ENCODE data around the gene SFXN5. TPM values are rescaled to one million over a fixed set of nuclear protein-coding genes. Genes with fewer than 3 reads are reported as not detected.
"Not testable (repeated sequence)": the region's sequence is repeated elsewhere in the genome, so short reads cannot be mapped to it uniquely, and the experiment has no call there.

The SFXN5 gene
- total and polyA plus RNA-seq, 2 experiments from 2014 or later, result 10.0 to 16.4 TPM

DNA sequence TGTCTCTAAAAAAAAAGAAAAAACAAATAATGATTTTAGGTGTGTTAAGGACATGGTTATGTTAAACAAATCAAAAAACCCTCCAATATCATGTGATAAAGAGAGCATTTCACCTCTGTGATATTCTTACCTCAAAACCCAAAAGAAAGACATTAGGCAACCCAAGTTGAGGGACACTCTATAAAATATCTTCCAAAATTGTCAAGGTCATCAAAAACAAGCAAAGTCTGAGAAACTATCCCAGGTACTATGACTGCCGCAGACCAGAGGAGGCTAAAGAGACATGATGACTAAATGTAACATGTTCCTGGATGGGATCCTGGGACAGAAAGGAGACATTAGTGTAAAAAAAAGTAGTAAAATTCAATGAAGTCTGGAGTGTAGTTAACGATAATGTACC is 4.5 kb downstream of the SFXN5 start:
- Histone ChIP-seq H3K9me2 (ENCODE audit: insufficient read depth) (no peaks in the 10 kb centered on the region), H3K27ac (no peak overlapping the region), H3K79me2 (ENCODE audit: insufficient read depth) (peaks cover 72% of the 10 kb centered on the region), H3F3A (ENCODE audit: insufficient read depth) (peaks cover 30% of the 10 kb centered on the region), H3K4me1 (ENCODE audit: insufficient read depth) (peaks cover 40% of the 10 kb centered on the region), H3K9ac (no peak overlapping the region), H3K4me2 (ENCODE audit: unreplicated experiment) (no peak overlapping the region), H2AFZ (no peak overlapping the region), H3K27me3 (replicated peaks; ENCODE audit: insufficient read depth) (no peaks in the 10 kb centered on the region), H3K36me3 (ENCODE audit: low read depth) (no peaks in the 10 kb centered on the region), H3K4me3 (no peak overlapping the region), H3K9me3 (ENCODE audit: low read depth) (no peaks in the 10 kb centered on the region), H4K20me1 (ENCODE audit: insufficient read depth) (no peaks in the 10 kb centered on the region)
- in situ Hi-C loops (cut with MboI), result no loop called here
- WGBS, 2 experiments (ENCODE audit: low coverage in 1 of 2, low lambda C conversion rate in 2 of 2, missing lambda C conversion rate in 2 of 2), result 76 to 87% methylated on average over 2 of the region's 2 CpGs
- DNase-seq, result no peak
- TF ChIP-seq EZH2phosphoT487 (IDR thresholded peaks at IDR 0.05; ENCODE audit: insufficient read depth, low read depth) (no peak), EZH2 (IDR thresholded peaks at IDR 0.05; ENCODE audit: insufficient read depth, poor library complexity, severe bottlenecking) (no peak)

DNA sequence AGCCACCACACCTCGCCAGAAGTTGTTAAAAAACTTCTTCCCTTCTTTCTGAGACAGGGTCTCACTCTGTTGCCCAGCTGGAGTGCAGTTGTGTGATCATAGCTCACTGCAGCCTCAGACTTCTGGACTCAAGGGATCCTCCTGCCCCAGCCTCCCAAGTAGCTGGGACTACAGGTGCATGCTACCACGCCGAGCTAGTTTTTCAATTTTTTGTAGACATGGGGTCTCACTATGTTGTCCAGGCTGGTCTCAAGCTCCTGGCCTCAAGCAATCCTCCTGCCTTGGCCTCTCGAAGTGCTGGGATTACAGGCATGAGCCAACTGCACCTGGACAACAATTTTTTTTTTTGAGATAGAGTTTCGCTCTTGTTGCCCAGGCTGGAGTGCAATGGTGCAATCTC is 6.4 kb downstream of the SFXN5 start:
- H3K4me3 ChIP-seq; H3K9me3 ChIP-seq (ENCODE audit: low read depth); H4K20me1 ChIP-seq (ENCODE audit: insufficient read depth); H2AFZ ChIP-seq; H3K27me3 ChIP-seq (replicated peaks; ENCODE audit: insufficient read depth); DNase-seq; H3K4me2 ChIP-seq (ENCODE audit: unreplicated experiment); H3K36me3 ChIP-seq (ENCODE audit: low read depth); H3K9me2 ChIP-seq (ENCODE audit: insufficient read depth); in situ Hi-C loops (cut with MboI): not testable (repeated sequence)
- peak overlapping the region; percentile 78 for H3K9ac ChIP-seq
- H3K27ac ChIP-seq, result peak overlapping the region; percentile 90
- H3F3A ChIP-seq (ENCODE audit: insufficient read depth), result peaks cover 30% of the 10 kb centered on the region
- peaks cover 40% of the 10 kb centered on the region for H3K4me1 ChIP-seq (ENCODE audit: insufficient read depth)
- H3K79me2 ChIP-seq (ENCODE audit: insufficient read depth), result peaks cover 87% of the 10 kb centered on the region
- 89 to 90% methylated on average over 5 of the region's 5 CpGs for WGBS, 2 experiments (ENCODE audit: low coverage in 1 of 2, low lambda C conversion rate in 2 of 2, missing lambda C conversion rate in 2 of 2)

DNA sequence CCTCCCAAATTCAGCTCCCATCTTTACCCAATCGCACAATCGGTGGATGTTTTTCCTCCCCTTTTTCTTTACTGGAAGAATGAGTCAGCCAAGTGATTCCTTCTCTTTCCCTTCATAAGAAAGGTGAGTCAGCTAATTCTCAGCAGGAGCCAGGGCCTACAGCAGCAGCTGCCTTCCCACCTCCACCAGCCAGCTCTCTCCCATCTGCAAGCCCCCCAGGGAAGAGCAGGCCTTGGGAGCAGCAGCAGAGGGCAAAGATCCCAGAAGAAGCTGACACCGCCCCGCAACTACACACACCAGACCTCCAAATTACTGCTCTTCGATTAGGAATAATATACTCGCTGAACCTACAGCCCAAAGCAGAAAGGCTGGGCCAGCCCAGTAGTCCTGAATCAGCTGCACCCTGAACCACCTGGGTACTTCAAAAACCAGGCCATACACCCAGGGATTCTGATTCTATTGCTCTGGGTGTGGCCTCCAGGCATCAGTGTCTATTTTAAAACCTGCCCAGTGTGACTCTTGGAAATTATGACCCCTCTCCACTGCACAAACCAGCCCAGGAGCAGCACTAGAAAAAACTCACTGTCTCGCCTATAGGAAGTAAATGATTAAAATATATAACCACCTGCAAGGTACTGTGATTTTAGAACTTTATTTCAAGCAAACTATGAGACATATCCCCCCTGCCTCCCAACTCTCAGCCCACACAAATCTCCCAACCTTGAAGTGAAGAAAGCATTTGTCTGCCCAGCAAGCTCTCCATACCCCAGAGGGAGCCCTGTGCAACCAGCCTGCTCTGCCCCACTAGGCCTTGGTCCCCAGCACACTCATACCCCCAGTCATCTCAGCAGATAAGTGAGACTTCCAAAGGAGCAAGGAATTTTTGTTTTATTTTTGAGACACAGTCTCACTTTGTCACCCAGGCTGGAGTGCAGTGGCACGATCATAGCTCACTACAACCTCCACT is 7.3 kb downstream of the SFXN5 start:
- Histone ChIP-seq H3K4me1 (ENCODE audit: insufficient read depth) (peaks cover 34% of the 10 kb centered on the region), H3K9ac (peak overlapping the region; percentile 78), H3K4me2 (ENCODE audit: unreplicated experiment) (peak overlapping the region; percentile 78), H3K27ac (peak overlapping the region; percentile 90), H3K36me3 (ENCODE audit: low read depth) (no peaks in the 10 kb centered on the region), H4K20me1 (ENCODE audit: insufficient read depth) (no peaks in the 10 kb centered on the region), H3K27me3 (replicated peaks; ENCODE audit: insufficient read depth) (no peaks in the 10 kb centered on the region), H3F3A (ENCODE audit: insufficient read depth) (peaks cover 30% of the 10 kb centered on the region), H3K9me2 (ENCODE audit: insufficient read depth) (no peaks in the 10 kb centered on the region), H3K79me2 (ENCODE audit: insufficient read depth) (peaks cover 87% of the 10 kb centered on the region), H2AFZ (peak overlapping the region; percentile 71), H3K9me3 (ENCODE audit: low read depth) (no peaks in the 10 kb centered on the region), H3K4me3 (peak overlapping the region; percentile 33; the same call in 1 of the 2 replicates)
- TF ChIP-seq EZH2phosphoT487 (IDR thresholded peaks at IDR 0.05; ENCODE audit: insufficient read depth, low read depth) (no peak), EZH2 (IDR thresholded peaks at IDR 0.05; ENCODE audit: insufficient read depth, poor library complexity, severe bottlenecking) (no peak)
- in situ Hi-C loops (cut with MboI), result no loop called here
- WGBS, 2 experiments (ENCODE audit: low coverage in 1 of 2, low lambda C conversion rate in 2 of 2, missing lambda C conversion rate in 2 of 2), result 40 to 43% methylated on average over 8 of the region's 8 CpGs
- peak; percentile 96 for DNase-seq

DNA sequence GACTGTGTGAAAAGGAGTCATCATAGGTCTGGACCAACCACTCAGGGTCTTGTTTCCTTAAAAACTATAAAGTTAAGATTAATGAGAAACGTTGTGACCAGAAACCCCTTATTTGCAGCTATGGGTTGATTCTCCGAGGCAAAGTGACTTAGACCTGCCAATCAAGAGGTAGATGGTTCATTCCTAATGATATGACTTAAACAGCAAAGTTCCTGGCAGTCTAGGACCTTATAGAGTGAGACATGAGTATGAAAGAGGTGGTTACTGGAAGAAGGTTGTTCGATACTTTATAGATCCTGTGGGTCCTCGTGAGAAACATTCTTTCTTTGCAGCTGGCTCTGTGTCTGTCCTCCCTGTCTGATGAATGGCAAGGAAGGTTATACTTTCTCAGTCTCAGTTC is 8.0 kb downstream of the SFXN5 start:
- TF ChIP-seq EZH2 (IDR thresholded peaks at IDR 0.05; ENCODE audit: insufficient read depth, poor library complexity, severe bottlenecking) (no peak), EZH2phosphoT487 (IDR thresholded peaks at IDR 0.05; ENCODE audit: insufficient read depth, low read depth) (no peak)
- in situ Hi-C loops (cut with MboI), result no loop called here

More for the DNA sequence above, 8.0 kb downstream of the SFXN5 start:
- Histone ChIP-seq H3K9ac (peak overlapping the region; percentile 78), H3K27ac (peak overlapping the region; percentile 90), H3K4me3 (peak overlapping the region; percentile 33), H2AFZ (peak overlapping the region; percentile 71), H3K4me1 (ENCODE audit: insufficient read depth) (peaks cover 32% of the 10 kb centered on the region), H3K9me3 (ENCODE audit: low read depth) (no peaks in the 10 kb centered on the region), H3K79me2 (ENCODE audit: insufficient read depth) (peaks cover 87% of the 10 kb centered on the region), H3F3A (ENCODE audit: insufficient read depth) (peaks cover 30% of the 10 kb centered on the region), H3K9me2 (ENCODE audit: insufficient read depth) (no peaks in the 10 kb centered on the region), H3K27me3 (replicated peaks; ENCODE audit: insufficient read depth) (no peaks in the 10 kb centered on the region), H4K20me1 (ENCODE audit: insufficient read depth) (no peaks in the 10 kb centered on the region), H3K36me3 (ENCODE audit: low read depth) (no peaks in the 10 kb centered on the region), H3K4me2 (ENCODE audit: unreplicated experiment) (peak overlapping the region; percentile 78)
- DNase-seq, result no peak
- 60 to 66% methylated on average over 4 of the region's 4 CpGs for WGBS, 2 experiments (ENCODE audit: low coverage in 1 of 2, low lambda C conversion rate in 2 of 2, missing lambda C conversion rate in 2 of 2)
